K562 (cell line): ENCODE data around the gene HYCC2. TPM values are rescaled to one million over a fixed set of nuclear protein-coding genes. Genes with fewer than 3 reads are reported as not detected.

Experiments
- ATAC-seq: fragments of 200-7000 bp; cut with Tn5 transposase; 3 replicates; pipeline ENCODE4 v1.9.1; 2020; ENCODE audit warnings: moderate library complexity
- BruUV-seq: library from RNA; stranded (reverse); fragments of 400-500 nt; replicated peaks from 2 replicates; lab custom pipeline; 2021; lab: Mats Ljungman, UMichigan
- CTCF ChIA-PET: fragments of 300-600 bp; formaldehyde crosslinking; extraction: SDS; loops from one replicate; lab custom pipeline; 2021; ENCODE audit warnings: low intra/inter-chr PET ratio; lab: Yijun Ruan, JAX
- POLR2A ChIA-PET: fragments of 300-600, 350-650 bp; sonication (Branson Sonifier 250); formaldehyde crosslinking; extraction: SDS; loops from one replicate; lab custom pipeline; 2021; ENCODE audit warnings: antibody characterized with exemption, inconsistent platforms; lab: Yijun Ruan, JAX
- DNase-seq, 4 experiments: peaks; one replicate each; pipeline versions ENCODE4 v3.0.0 to v3.0.0-alpha.2; 2011 to 2018; ENCODE audit warnings: low spot score in 3 of 4, mixed read lengths in 3 of 4; ENCODE audit errors: extremely low read depth in 1 of 4
- FAIRE-seq: peaks from 2 replicates; lab custom pipeline; 2011; peaks lifted over from hg19 to GRCh38; lab: Jason Lieb, UNC
- H2AFZ ChIP-seq: 2 replicates; pipeline ENCODE4 v1.6.0; 2011; ENCODE audit warnings: low read depth, low read length, control low read depth, inconsistent platforms
- H3K27ac ChIP-seq: fragments of 200-600 bp; 3 replicates; pipeline ENCODE4 v1.8.0; 2011; ENCODE audit warnings: low read depth, mild to moderate bottlenecking, control low read depth, inconsistent platforms, low read length, moderate library complexity, mixed read lengths; ENCODE audit errors: extremely low read depth
- H3K27me3 ChIP-seq, 2 experiments: fragments of 300-600 bp in 1 of 2; 2 replicates in 1 of 2; 3 replicates in 1 of 2; pipeline versions ENCODE4 v1.6.0 to v1.8.0; 2011; ENCODE audit warnings: inconsistent platforms in 2 of 2, low read length in 2 of 2, mild to moderate bottlenecking in 1 of 2, mixed read lengths in 1 of 2, moderate library complexity in 1 of 2; ENCODE audit not compliant: control insufficient read depth in 2 of 2, insufficient read depth in 2 of 2
- H3K36me3 ChIP-seq: fragments of 300-600 bp; 3 replicates; pipeline ENCODE4 v1.8.0; 2011; ENCODE audit warnings: mild to moderate bottlenecking, low read length, inconsistent platforms; ENCODE audit not compliant: control insufficient read depth, insufficient read depth
- H3K4me1 ChIP-seq, 2 experiments: fragments of 200-600 bp in 1 of 2; replicated peaks in 1 of 2; 2 replicates in 1 of 2; 3 replicates in 1 of 2; pipeline versions ENCODE4 v1.5.1 to v1.8.0; 2011; ENCODE audit warnings: inconsistent platforms in 2 of 2, low read length in 2 of 2, mild to moderate bottlenecking in 1 of 2, mixed read lengths in 1 of 2, moderate library complexity in 1 of 2; ENCODE audit not compliant: control insufficient read depth in 2 of 2, insufficient read depth in 2 of 2
- H3K4me2 ChIP-seq: 2 replicates; pipeline ENCODE4 v1.6.1; 2011; ENCODE audit warnings: low read length, control low read depth, inconsistent platforms, mixed read lengths; ENCODE audit not compliant: insufficient read depth
- H3K4me3 ChIP-seq: fragments of 200-600 bp; sonication (generic), shearing (Covaris generic); 2 replicates; pipeline ENCODE4 v1.5.1; 2016; ENCODE audit warnings: control low read depth, inconsistent platforms
- H3K79me2 ChIP-seq: fragments of 200-600 bp; 3 replicates; pipeline ENCODE4 v1.8.0; 2011; ENCODE audit warnings: low read length, inconsistent platforms; ENCODE audit not compliant: control insufficient read depth, insufficient read depth
- H3K9ac ChIP-seq, 2 experiments: 2 replicates each; pipeline versions ENCODE4 v1.6.0 to v1.6.1; 2011; ENCODE audit warnings: low read depth in 2 of 2, low read length in 2 of 2, control low read depth in 1 of 2, inconsistent platforms in 1 of 2, mild to moderate bottlenecking in 1 of 2, mixed read lengths in 1 of 2; ENCODE audit not compliant: insufficient read depth in 1 of 2
- H3K9me1 ChIP-seq: one replicate; pipeline ENCODE4 v1.6.0; 2011; ENCODE audit warnings: inconsistent platforms, mild to moderate bottlenecking, low read length, moderate library complexity; ENCODE audit not compliant: control insufficient read depth, insufficient read depth
- H3K9me3 ChIP-seq: replicated peaks from 2 replicates; pipeline ENCODE4 v1.5.1; 2011; ENCODE audit warnings: low read depth, low read length, inconsistent platforms; ENCODE audit not compliant: control insufficient read depth, insufficient read depth
- H4K20me1 ChIP-seq: replicated peaks from 2 replicates; pipeline ENCODE4 v1.6.1; 2011; ENCODE audit warnings: low read length, inconsistent platforms, mixed read lengths; ENCODE audit not compliant: control insufficient read depth, insufficient read depth
- GTF2F1 ChIP-seq: IDR thresholded peaks from 2 replicates; pipeline ENCODE4 v1.6.1; 2011; ENCODE audit warnings: low read depth, low read length, improper control_type of control experiment
- WGBS: fragments of 100-300 bp; shearing (Covaris generic); methylation state at CpG from one replicate; pipeline ENCODE4 v1.1.6; 2016; ENCODE audit warnings: low coverage, mixed read lengths; ENCODE audit not compliant: insufficient coverage; ENCODE audit errors: missing lambda C conversion rate; 5-methylcytosine and 5-hydroxymethylcytosine counted together
- in situ Hi-C: fragments of 300-500 bp; cut with MboI; formaldehyde crosslinking; loops from 4 replicates; pipeline ENCODE4 v1.15.0; 2018; ENCODE audit warnings: inconsistent platforms, mixed read lengths
- intact Hi-C: fragments of 100-400 bp; cut with micrococcal nuclease; formaldehyde crosslinking; loops from 2 replicates; pipeline ENCODE4 v1.14.2; 2022
- polyA plus RNA-seq, 8 experiments: library from polyadenylated mRNA; depleted of rRNA in 4 of 8; stranded (reverse) in 5 of 8; unstranded in 3 of 8; fragments of >200 nt; fragmentation: Nextera tagmentation in 2 of 8; fragmentation: Illumina TruSeq in 1 of 8; extraction: Ambion mirVana in 2 of 8; extraction: Trizol in 1 of 8; gene quantifications; 2 replicates each; pipeline versions ENCODE4 v1.2.1 to v1.2.3, GENCODE V29; 2011 to 2014; ENCODE audit warnings: inconsistent platforms in 1 of 8, missing spikeins in 1 of 8
- total RNA-seq, 7 experiments: library from RNA; depleted of rRNA in 6 of 7; stranded (reverse); fragments of >200 nt in 6 of 7; fragmentation: Illumina TruSeq in 2 of 7; extraction: Trizol in 2 of 7; gene quantifications; 2 replicates each; pipeline versions ENCODE4 v1.2.1 to v1.2.3, GENCODE V29; 2011 to 2021; ENCODE audit warnings: low replicate concordance in 1 of 7
- TF ChIP-seq, protein P1 (sequence below): IDR thresholded peaks from 2 replicates; pipeline ENCODE4 v1.6.1; 2012; ENCODE audit warnings: low read depth, low read length, improper control_type of control experiment, borderline replicate concordance
- TF ChIP-seq, protein P2 (sequence below): fragments of 200-400 bp; formaldehyde crosslinking; IDR thresholded peaks from 2 replicates; pipeline ENCODE4 v1.6.1; 2017; ENCODE audit warnings: mild to moderate bottlenecking, low read depth, low read length, moderate library complexity
- TF ChIP-seq, protein P3 (sequence below): sonication (generic); formaldehyde crosslinking; IDR thresholded peaks from 2 replicates; pipeline ENCODE4 v1.5.0; 2020; ENCODE audit warnings: missing genetic modification reagents

HYCC2 gene
- total and polyA plus RNA-seq, 9 of the 15 experiments (the other 6 are each of a cell fraction or from before 2014, with no cell fraction given), result 5.4 to 20.0 (median 9.8) TPM

DNA sequence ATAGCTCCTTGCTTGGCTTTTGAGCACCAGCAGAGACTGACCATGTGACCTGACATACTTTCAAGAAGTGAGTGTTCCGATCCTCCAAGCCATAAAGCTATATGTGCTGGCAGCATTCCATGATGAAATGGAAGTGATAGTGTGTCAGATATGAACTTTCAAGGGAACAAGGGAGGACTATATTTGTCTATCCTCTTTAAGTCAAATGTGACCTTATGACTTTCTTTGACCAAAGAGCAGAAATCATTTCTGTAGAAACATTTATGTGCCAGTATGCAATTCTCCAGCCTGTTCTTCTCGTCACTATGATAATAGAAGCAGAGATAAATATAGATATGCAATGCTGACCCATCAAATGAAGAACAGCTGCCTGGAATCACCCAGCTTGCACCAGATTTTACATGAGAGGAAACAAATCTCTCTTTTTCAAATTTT is 14.4 kb downstream of the HYCC2 start:
- in situ Hi-C loops, result no loop called here
- H3K36me3 ChIP-seq, result peaks cover 50% of the 10 kb centered on the region
- ChIA-PET CTCF (no interaction called here), POLR2A (interaction anchor here (0.6 to 1.1 kb wide), 2 partner anchors 10 to 193 kb away, joined by 3 to 4 read pairs; partner anchors contain the start of gene CLK1)
- H3K27ac ChIP-seq, result no peak overlapping the region
- H3K79me2 ChIP-seq, result peaks cover 91% of the 10 kb centered on the region
- FAIRE-seq, result no peak
- H3K9ac ChIP-seq, result no peak overlapping the region
- H2AFZ ChIP-seq, result no peak overlapping the region
- no peak overlapping the region for H3K4me2 ChIP-seq
- no peak overlapping the region for H3K4me3 ChIP-seq
- peaks cover 14 to 36% of the 10 kb centered on the region in 2 experiments for H3K4me1 ChIP-seq
- BruUV-seq, result no TSS peak
- H4K20me1 ChIP-seq, result no peaks in the 10 kb centered on the region
- H3K9me3 ChIP-seq, result no peaks in the 10 kb centered on the region
- intact Hi-C loops, result no loop called here
- H3K9me1 ChIP-seq, result no peaks in the 10 kb centered on the region
- WGBS, result 17% methylated on average over 2 of the region's 2 CpGs
- TF ChIP-seq, protein P1, sequence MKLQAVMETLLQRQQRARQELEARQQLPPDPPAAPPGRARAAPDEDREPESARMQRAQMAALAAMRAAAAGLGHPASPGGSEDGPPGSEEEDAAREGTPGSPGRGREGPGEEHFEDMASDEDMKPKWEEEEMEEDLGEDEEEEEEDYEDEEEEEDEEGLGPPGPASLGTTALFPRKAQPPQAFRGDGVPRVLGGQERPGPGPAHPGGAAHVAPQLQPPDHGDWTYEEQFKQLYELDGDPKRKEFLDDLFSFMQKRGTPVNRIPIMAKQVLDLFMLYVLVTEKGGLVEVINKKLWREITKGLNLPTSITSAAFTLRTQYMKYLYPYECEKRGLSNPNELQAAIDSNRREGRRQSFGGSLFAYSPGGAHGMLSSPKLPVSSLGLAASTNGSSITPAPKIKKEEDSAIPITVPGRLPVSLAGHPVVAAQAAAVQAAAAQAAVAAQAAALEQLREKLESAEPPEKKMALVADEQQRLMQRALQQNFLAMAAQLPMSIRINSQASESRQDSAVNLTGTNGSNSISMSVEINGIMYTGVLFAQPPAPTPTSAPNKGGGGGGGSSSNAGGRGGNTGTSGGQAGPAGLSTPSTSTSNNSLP, result no peak
- TF ChIP-seq, protein P2, sequence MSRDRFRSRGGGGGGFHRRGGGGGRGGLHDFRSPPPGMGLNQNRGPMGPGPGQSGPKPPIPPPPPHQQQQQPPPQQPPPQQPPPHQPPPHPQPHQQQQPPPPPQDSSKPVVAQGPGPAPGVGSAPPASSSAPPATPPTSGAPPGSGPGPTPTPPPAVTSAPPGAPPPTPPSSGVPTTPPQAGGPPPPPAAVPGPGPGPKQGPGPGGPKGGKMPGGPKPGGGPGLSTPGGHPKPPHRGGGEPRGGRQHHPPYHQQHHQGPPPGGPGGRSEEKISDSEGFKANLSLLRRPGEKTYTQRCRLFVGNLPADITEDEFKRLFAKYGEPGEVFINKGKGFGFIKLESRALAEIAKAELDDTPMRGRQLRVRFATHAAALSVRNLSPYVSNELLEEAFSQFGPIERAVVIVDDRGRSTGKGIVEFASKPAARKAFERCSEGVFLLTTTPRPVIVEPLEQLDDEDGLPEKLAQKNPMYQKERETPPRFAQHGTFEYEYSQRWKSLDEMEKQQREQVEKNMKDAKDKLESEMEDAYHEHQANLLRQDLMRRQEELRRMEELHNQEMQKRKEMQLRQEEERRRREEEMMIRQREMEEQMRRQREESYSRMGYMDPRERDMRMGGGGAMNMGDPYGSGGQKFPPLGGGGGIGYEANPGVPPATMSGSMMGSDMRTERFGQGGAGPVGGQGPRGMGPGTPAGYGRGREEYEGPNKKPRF, result no peak
- TF ChIP-seq, protein P3, sequence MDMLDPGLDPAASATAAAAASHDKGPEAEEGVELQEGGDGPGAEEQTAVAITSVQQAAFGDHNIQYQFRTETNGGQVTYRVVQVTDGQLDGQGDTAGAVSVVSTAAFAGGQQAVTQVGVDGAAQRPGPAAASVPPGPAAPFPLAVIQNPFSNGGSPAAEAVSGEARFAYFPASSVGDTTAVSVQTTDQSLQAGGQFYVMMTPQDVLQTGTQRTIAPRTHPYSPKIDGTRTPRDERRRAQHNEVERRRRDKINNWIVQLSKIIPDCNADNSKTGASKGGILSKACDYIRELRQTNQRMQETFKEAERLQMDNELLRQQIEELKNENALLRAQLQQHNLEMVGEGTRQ (CRISPR knock-in tag), result 0 out of 2 replicates have a peak, but pooled peaks have one; percentile 7
- TF ChIP-seq GTF2F1, result no peak
- no peaks in the 10 kb centered on the region for H3K27me3 ChIP-seq
- no peak for DNase-seq
- ATAC-seq, result no peak
